A549 (cell line): Measurements from ENCODE around the gene TNFAIP3. TPM values are rescaled to one million over a fixed set of nuclear protein-coding genes. Genes with fewer than 3 reads are reported as not detected.

Experiments
- ATAC-seq, 2 experiments: fragments of 200-7000 bp in 1 of 2; fragments of >200 bp in 1 of 2; cut with Nextera tagmentation in 1 of 2; cut with Tn5 transposase in 1 of 2; 3 replicates each; pipeline versions ENCODE4 v1.8.0 to v1.9.1; 2018 to 2020; ENCODE audit warnings: mild to moderate bottlenecking in 1 of 2, moderate library complexity in 1 of 2
- CTCF ChIA-PET: fragments of 300-600 bp; sonication (Branson Sonifier 250); formaldehyde crosslinking; extraction: SDS; loops from one replicate; lab custom pipeline; 2021; ENCODE audit warnings: antibody characterized with exemption, inconsistent platforms; lab: Yijun Ruan, JAX
- POLR2A ChIA-PET: fragments of 350-600 bp; formaldehyde crosslinking; extraction: SDS; loops from one replicate; lab custom pipeline; 2021; ENCODE audit warnings: antibody characterized with exemption, inconsistent platforms; lab: Yijun Ruan, JAX
- DNase-seq, 2 experiments: peaks; one replicate each; pipeline versions ENCODE4 v3.0.0 to v3.0.0-alpha.2; 2011 to 2016; ENCODE audit warnings: low read depth in 1 of 2, low spot score in 1 of 2
- FAIRE-seq: peaks from 2 replicates; lab custom pipeline; 2011; peaks lifted over from hg19 to GRCh38; lab: Jason Lieb, UNC
- H3K27ac ChIP-seq, 2 experiments: fragments of >200 bp; sonication (Bioruptor Twin); formaldehyde crosslinking; 3 replicates each; pipeline ENCODE4 v1.5.1; 2016 to 2017
- H3K4me1 ChIP-seq: fragments of >200 bp; sonication (Bioruptor Twin); formaldehyde crosslinking; 3 replicates; pipeline ENCODE4 v1.6.1; 2016
- H3K4me2 ChIP-seq: fragments of >200 bp; sonication (Bioruptor Twin); formaldehyde crosslinking; 3 replicates; pipeline ENCODE4 v1.6.1; 2016
- H3K4me3 ChIP-seq: fragments of >200 bp; sonication (Bioruptor Twin); formaldehyde crosslinking; 3 replicates; pipeline ENCODE4 v1.5.1; 2016
- H3K9me3 ChIP-seq: fragments of >200 bp; sonication (Bioruptor Twin); formaldehyde crosslinking; 3 replicates; pipeline ENCODE4 v1.6.1; 2016
- CBX2 ChIP-seq: fragments of 200-600 bp; sonication (generic); IDR thresholded peaks from 2 replicates; pipeline ENCODE4 v1.6.1; 2016; ENCODE audit warnings: low read depth, mild to moderate bottlenecking, borderline replicate concordance
- CEBPB ChIP-seq, 2 experiments: fragments of >200 bp in 1 of 2; sonication (Bioruptor Twin) in 1 of 2; formaldehyde crosslinking in 1 of 2; IDR thresholded peaks; 2 replicates each; pipeline ENCODE4 v1.6.1; 2012 to 2016
- CHD4 ChIP-seq: fragments of 200-600 bp; sonication (generic); IDR thresholded peaks from 2 replicates; pipeline ENCODE4 v1.6.1; 2016; ENCODE audit warnings: antibody characterized with exemption, mild to moderate bottlenecking, borderline replicate concordance
- FOSB ChIP-seq: fragments of 250-450 bp; sonication (Bioruptor Pico); IDR thresholded peaks from 2 replicates; pipeline ENCODE4 v1.5.0; 2020; ENCODE audit warnings: mild to moderate bottlenecking, moderate library complexity
- FOSL2 ChIP-seq, 2 experiments: fragments of 450-650 bp in 1 of 2; fragments of >200 bp in 1 of 2; sonication (Bioruptor Twin) in 1 of 2; formaldehyde crosslinking; IDR thresholded peaks; 2 replicates each; pipeline versions ENCODE4 v1.5.0 to v1.6.1; 2016 to 2020; ENCODE audit warnings: mild to moderate bottlenecking in 1 of 2, moderate library complexity in 1 of 2
- FOXS1 ChIP-seq: fragments of 250-450 bp; sonication (Bioruptor Pico); IDR thresholded peaks from 2 replicates; pipeline ENCODE4 v1.5.0; 2020; ENCODE audit warnings: mild to moderate bottlenecking, moderate library complexity
- HEYL ChIP-seq: fragments of 250-450 bp; sonication (Bioruptor Pico); IDR thresholded peaks from 2 replicates; pipeline ENCODE4 v1.8.0; 2021; ENCODE audit warnings: mild to moderate bottlenecking, moderate library complexity
- HOXA7 ChIP-seq: fragments of 250-450 bp; sonication (Bioruptor Pico); IDR thresholded peaks from 2 replicates; pipeline ENCODE4 v1.5.0; 2020; ENCODE audit warnings: mild to moderate bottlenecking, moderate library complexity
- HOXB13 ChIP-seq: fragments of 250-450 bp; sonication (Bioruptor Pico); IDR thresholded peaks from 2 replicates; pipeline ENCODE4 v1.5.0; 2020; ENCODE audit warnings: low read depth, mild to moderate bottlenecking, moderate library complexity
- MAX ChIP-seq: IDR thresholded peaks from 2 replicates; pipeline ENCODE4 v1.6.1; 2012
- MYC ChIP-seq: IDR thresholded peaks from 2 replicates; pipeline ENCODE4 v1.6.1; 2012; ENCODE audit warnings: mild to moderate bottlenecking, inconsistent platforms, low read length, improper control_type of control experiment, borderline replicate concordance
- NFE2L2 ChIP-seq: fragments of 150-350 bp; conservative IDR thresholded peaks from 2 replicates; pipeline ENCODE4 v1.6.1; 2014; ENCODE audit warnings: low read length
- NPAS2 ChIP-seq: fragments of 250-450 bp; sonication (Bioruptor Pico); IDR thresholded peaks from 2 replicates; pipeline ENCODE4 v1.8.0; 2022; ENCODE audit warnings: mild to moderate bottlenecking, moderate library complexity, borderline replicate concordance
- POLR2A ChIP-seq: IDR thresholded peaks from 2 replicates; pipeline ENCODE4 v1.6.1; 2012; ENCODE audit warnings: mild to moderate bottlenecking, low read length
- RAD21 ChIP-seq, 2 experiments: fragments of >200 bp in 1 of 2; sonication (Bioruptor Twin) in 1 of 2; formaldehyde crosslinking in 1 of 2; IDR thresholded peaks in 1 of 2; conservative IDR thresholded peaks in 1 of 2; 2 replicates in 1 of 2; 3 replicates in 1 of 2; pipeline ENCODE4 v1.6.1; 2012 to 2018; ENCODE audit warnings: inconsistent platforms in 1 of 2
- RFX5 ChIP-seq: fragments of 450-650 bp; IDR thresholded peaks from 2 replicates; pipeline ENCODE4 v1.7.1; 2014; ENCODE audit warnings: antibody characterized with exemption, mild to moderate bottlenecking, moderate library complexity
- RNF2 ChIP-seq: fragments of 200-600 bp; sonication (generic); IDR thresholded peaks from 2 replicates; pipeline ENCODE4 v1.6.1; 2016; ENCODE audit warnings: low read depth, mild to moderate bottlenecking, antibody characterized with exemption, moderate library complexity, borderline replicate concordance
- SMC3 ChIP-seq: fragments of >200 bp; sonication (Bioruptor Twin); formaldehyde crosslinking; IDR thresholded peaks from 3 replicates; pipeline ENCODE4 v1.6.1; 2018; ENCODE audit warnings: inconsistent platforms
- SREBF2 ChIP-seq: fragments of 450-650 bp; IDR thresholded peaks from 2 replicates; pipeline ENCODE4 v1.6.1; 2014; ENCODE audit warnings: mild to moderate bottlenecking, moderate library complexity
- TFCP2L1 ChIP-seq: fragments of 250-450 bp; sonication (Bioruptor Pico); IDR thresholded peaks from 2 replicates; pipeline ENCODE4 v1.5.0; 2021; ENCODE audit warnings: mild to moderate bottlenecking
- USF2 ChIP-seq: fragments of 450-650 bp; IDR thresholded peaks from 2 replicates; pipeline ENCODE4 v1.6.1; 2014; ENCODE audit warnings: antibody characterized with exemption
- ZFP36 ChIP-seq: fragments of 450-650 bp; IDR thresholded peaks from 2 replicates; pipeline ENCODE4 v1.6.1; 2014; ENCODE audit warnings: borderline replicate concordance; ENCODE audit not compliant: partially characterized antibody
- ZNF302 ChIP-seq: fragments of 250-450 bp; sonication (Bioruptor Pico); IDR thresholded peaks from 2 replicates; pipeline ENCODE4 v1.9.0; 2021; ENCODE audit warnings: inconsistent platforms, mild to moderate bottlenecking, moderate library complexity
- ZSCAN20 ChIP-seq: fragments of 250-450 bp; sonication (Bioruptor Pico); IDR thresholded peaks from 2 replicates; pipeline ENCODE4 v1.8.0; 2022; ENCODE audit warnings: mild to moderate bottlenecking, moderate library complexity
- WGBS: methylation state at CpG from one replicate; pipeline ENCODE4 v1.1.6; 2017; ENCODE audit errors: missing lambda C conversion rate; 5-methylcytosine and 5-hydroxymethylcytosine counted together
- polyA plus RNA-seq, 4 experiments: library from polyadenylated mRNA; depleted of rRNA in 3 of 4; stranded (reverse); fragments of >200 nt; fragmentation: RNase III in 1 of 4; extraction: RNeasy Plus Mini Kit Qiagen cat#74134 plus additional on column Dnase treatment in 1 of 4; gene quantifications; 2 replicates in 3 of 4; 3 replicates in 1 of 4; pipeline ENCODE4 v1.2.3, GENCODE V29; 2011 to 2017
- TF ChIP-seq, protein P1 (sequence below): IDR thresholded peaks from 2 replicates; pipeline ENCODE4 v1.6.1; 2012
- TF ChIP-seq, protein P2 (sequence below): fragments of 150-350 bp; IDR thresholded peaks from 2 replicates; pipeline ENCODE4 v1.6.1; 2014; ENCODE audit warnings: low read depth, mild to moderate bottlenecking, low read length
- TF ChIP-seq, protein P3 (sequence below): IDR thresholded peaks from 2 replicates; pipeline ENCODE4 v1.6.1; 2012; ENCODE audit warnings: low read depth, borderline replicate concordance

Gene TNFAIP3
- polyA plus RNA-seq, 2 of the 4 experiments (the other 2 are of a cell fraction), result 2.7 to 8.5 TPM

GRCh38 chr6:137859025-137859424, 8.0 kb upstream of the TNFAIP3 start:
- Histone ChIP-seq H3K4me1 (no peaks in the 10 kb centered on the region), H3K27ac (no peak overlapping the region), H3K4me2 (no peak overlapping the region), H3K4me3 (no peak overlapping the region), H3K9me3 (no peaks in the 10 kb centered on the region)
- ChIA-PET POLR2A (no interaction called here), CTCF (interaction anchor here (1.4 kb wide), 1 partner anchor 151 kb away, joined by 4 read pairs; no protein-coding TSS in a partner anchor)
- no peak for FAIRE-seq
- ATAC-seq, result no peak
- 60% methylated on average over 3 of the region's 3 CpGs for WGBS
- DNase-seq, result no peak
- TF ChIP-seq USF2 (no peak), HOXA7 (CRISPR knock-in tag) (no peak), POLR2A (no peak), HOXB13 (CRISPR knock-in tag) (no peak), FOXS1 (CRISPR knock-in tag) (no peak), MYC (no peak), RNF2 (no peak), CBX2 (no peak), RFX5 (no peak), CHD4 (no peak), NFE2L2 (no peak), FOSB (no peak), HEYL (CRISPR knock-in tag) (no peak), ZSCAN20 (CRISPR knock-in tag) (no peak), MAX (no peak), NPAS2 (CRISPR knock-in tag) (no peak), FOSL2 (IDR thresholded peaks at IDR 0.05) (no peak), FOSL2 (CRISPR knock-in tag; IDR thresholded peaks at IDR 0.05) (no peak), ZFP36 (no peak)
- TF ChIP-seq, protein P1, sequence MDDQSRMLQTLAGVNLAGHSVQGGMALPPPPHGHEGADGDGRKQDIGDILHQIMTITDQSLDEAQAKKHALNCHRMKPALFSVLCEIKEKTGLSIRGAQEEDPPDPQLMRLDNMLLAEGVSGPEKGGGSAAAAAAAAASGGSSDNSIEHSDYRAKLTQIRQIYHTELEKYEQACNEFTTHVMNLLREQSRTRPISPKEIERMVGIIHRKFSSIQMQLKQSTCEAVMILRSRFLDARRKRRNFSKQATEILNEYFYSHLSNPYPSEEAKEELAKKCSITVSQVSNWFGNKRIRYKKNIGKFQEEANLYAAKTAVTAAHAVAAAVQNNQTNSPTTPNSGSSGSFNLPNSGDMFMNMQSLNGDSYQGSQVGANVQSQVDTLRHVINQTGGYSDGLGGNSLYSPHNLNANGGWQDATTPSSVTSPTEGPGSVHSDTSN, result no peak

DNA sequence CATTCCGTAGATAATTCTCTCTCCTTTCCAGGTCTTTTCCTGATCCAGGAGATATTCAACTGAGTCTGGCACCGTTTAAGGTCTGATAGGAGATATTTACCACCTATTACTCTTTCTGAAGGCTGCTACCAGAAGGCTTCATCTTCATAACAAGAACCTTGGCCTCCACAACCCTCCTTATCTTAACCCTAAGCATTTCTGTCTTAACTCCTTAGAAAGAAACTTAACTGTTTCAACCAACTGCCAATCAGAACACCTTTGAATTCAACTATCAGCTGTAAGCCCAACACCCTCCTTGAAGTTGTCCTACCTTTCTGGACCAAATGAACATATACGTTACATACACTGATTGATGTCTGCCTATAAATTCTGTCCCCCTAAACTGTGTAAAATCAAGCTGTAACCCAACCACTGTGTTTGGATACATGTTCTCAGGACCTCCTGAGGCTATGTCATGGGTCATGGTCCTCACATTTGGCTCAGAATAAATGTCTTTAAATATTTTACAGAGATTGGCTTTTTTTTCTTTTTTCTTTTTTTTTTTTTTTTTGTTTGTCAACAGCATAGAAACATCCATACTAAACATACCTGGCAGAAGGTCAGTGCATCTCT, 6.6 kb upstream of the TNFAIP3 start:
- H3K4me2 ChIP-seq, result no peak overlapping the region
- POLR2A ChIA-PET, result no interaction called here
- no peak overlapping the region for H3K4me3 ChIP-seq
- no peaks in the 10 kb centered on the region for H3K9me3 ChIP-seq
- TF ChIP-seq, protein P2, sequence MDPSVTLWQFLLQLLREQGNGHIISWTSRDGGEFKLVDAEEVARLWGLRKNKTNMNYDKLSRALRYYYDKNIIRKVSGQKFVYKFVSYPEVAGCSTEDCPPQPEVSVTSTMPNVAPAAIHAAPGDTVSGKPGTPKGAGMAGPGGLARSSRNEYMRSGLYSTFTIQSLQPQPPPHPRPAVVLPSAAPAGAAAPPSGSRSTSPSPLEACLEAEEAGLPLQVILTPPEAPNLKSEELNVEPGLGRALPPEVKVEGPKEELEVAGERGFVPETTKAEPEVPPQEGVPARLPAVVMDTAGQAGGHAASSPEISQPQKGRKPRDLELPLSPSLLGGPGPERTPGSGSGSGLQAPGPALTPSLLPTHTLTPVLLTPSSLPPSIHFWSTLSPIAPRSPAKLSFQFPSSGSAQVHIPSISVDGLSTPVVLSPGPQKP, result no peak
- TF ChIP-seq POLR2A (no peak), ZSCAN20 (CRISPR knock-in tag) (no peak), SREBF2 (no peak), FOSB (no peak), SMC3 (no peak), NFE2L2 (no peak), RNF2 (no peak), CEBPB (IDR thresholded peaks at IDR 0.05) (no peak), CBX2 (no peak), ZNF302 (no peak), TFCP2L1 (no peak), RAD21 (conservative IDR thresholded peaks at IDR 0.05 in 1 of 2, IDR thresholded peaks at IDR 0.05 in 1 of 2) (no peak)
- TF ChIP-seq, protein P3, sequence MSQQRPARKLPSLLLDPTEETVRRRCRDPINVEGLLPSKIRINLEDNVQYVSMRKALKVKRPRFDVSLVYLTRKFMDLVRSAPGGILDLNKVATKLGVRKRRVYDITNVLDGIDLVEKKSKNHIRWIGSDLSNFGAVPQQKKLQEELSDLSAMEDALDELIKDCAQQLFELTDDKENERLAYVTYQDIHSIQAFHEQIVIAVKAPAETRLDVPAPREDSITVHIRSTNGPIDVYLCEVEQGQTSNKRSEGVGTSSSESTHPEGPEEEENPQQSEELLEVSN, result no peak
- CTCF ChIA-PET, result no interaction called here
- ATAC-seq, result no peak
- no peak for FAIRE-seq
- H3K27ac ChIP-seq, result no peak overlapping the region
- H3K4me1 ChIP-seq, result no peaks in the 10 kb centered on the region
- DNase-seq, result no peak
- WGBS, result 58% methylated on average over 3 of the region's 3 CpGs
